Nephron (organoid): ENCODE results near the gene PPP1R13B.

Experiments used
- H3K27ac Mint-ChIP-seq, 3 experiments: 2 replicates each; pipeline ENCODE4 v1.8.0; 2020; ENCODE audit warnings: mixed read lengths in 3 of 3, mild to moderate bottlenecking in 2 of 3, moderate library complexity in 1 of 3
- H3K27me3 Mint-ChIP-seq: 2 replicates; pipeline ENCODE4 v1.8.0; 2021; ENCODE audit warnings: low read depth, mild to moderate bottlenecking, moderate library complexity, mixed read lengths
- H3K36me3 Mint-ChIP-seq: 2 replicates; pipeline ENCODE4 v1.8.0; 2020; ENCODE audit warnings: low read depth, mixed read lengths
- H3K4me1 Mint-ChIP-seq: 2 replicates; pipeline ENCODE4 v1.8.0; 2020; ENCODE audit warnings: mixed read lengths
- H3K4me3 Mint-ChIP-seq, 3 experiments: 2 replicates each; pipeline ENCODE4 v1.8.0; 2020; ENCODE audit warnings: mild to moderate bottlenecking in 3 of 3, mixed read lengths in 3 of 3, moderate library complexity in 2 of 3
- H3K9me3 Mint-ChIP-seq: 2 replicates; pipeline ENCODE4 v1.8.0; 2020; ENCODE audit warnings: mixed read lengths
- TF ChIP-seq, protein P1 (sequence below), 3 experiments: fragments of 200-600 bp; sonication (generic); IDR thresholded peaks; one replicate each; pipeline ENCODE4 v1.5.0; 2021; ENCODE audit warnings: antibody characterized with exemption in 3 of 3; ENCODE audit not compliant: unreplicated experiment in 3 of 3

The PPP1R13B gene

DNA sequence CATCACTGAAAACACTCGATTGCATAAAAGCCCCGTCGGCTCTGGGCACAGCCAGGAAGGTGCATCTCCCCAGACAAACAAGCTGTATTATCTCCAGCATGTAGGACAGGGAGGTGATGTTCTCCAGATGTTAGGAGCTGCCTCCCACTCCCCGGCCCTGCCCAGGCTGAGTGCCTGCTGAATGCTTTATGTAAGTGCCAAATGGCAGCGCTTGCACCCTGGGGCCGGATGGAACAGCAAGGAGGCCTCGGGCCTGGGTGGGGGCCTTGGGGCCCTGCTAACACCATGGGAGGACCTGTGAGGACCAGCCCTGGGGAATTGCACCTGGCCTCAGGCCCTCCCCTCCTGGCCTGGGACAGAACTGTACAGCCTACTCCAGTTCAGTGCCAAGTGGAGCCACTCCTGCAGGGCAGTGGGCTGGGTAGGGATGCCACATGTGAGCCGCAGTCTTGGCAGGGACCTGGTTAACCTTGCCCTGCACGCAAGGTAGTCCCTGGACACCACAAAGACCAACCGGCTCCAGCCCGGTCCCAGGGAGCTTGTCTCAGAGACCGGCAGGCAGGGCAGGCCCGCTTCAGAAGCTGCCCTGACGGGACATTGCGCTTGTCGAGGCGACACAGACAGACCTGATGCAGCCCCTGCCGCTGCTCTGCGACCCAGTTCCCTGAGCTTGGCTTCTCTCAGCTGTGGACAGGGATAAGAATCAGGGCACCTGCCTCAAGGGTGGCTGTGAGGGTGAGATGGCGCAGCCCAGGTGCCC lies 35.3 kb upstream of the PPP1R13B start:
- Mint-ChIP-seq H3K36me3 (no peaks in the 10 kb centered on the region), H3K4me3 (peak overlapping the region; percentile 6 to 20 (median 8)), H3K27me3 (peaks cover 10% of the 10 kb centered on the region), H3K27ac (peak overlapping the region; percentile 74 to 90 (median 90)), H3K4me1 (peaks cover 37% of the 10 kb centered on the region), H3K9me3 (no peaks in the 10 kb centered on the region)
- TF ChIP-seq, protein P1, sequence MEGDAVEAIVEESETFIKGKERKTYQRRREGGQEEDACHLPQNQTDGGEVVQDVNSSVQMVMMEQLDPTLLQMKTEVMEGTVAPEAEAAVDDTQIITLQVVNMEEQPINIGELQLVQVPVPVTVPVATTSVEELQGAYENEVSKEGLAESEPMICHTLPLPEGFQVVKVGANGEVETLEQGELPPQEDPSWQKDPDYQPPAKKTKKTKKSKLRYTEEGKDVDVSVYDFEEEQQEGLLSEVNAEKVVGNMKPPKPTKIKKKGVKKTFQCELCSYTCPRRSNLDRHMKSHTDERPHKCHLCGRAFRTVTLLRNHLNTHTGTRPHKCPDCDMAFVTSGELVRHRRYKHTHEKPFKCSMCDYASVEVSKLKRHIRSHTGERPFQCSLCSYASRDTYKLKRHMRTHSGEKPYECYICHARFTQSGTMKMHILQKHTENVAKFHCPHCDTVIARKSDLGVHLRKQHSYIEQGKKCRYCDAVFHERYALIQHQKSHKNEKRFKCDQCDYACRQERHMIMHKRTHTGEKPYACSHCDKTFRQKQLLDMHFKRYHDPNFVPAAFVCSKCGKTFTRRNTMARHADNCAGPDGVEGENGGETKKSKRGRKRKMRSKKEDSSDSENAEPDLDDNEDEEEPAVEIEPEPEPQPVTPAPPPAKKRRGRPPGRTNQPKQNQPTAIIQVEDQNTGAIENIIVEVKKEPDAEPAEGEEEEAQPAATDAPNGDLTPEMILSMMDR (IDR thresholded peaks at IDR 0.05; ENCODE audit: unreplicated experiment in 3 of 3) = no peak

GRCh38 chr14:103881268-103882201 lies 34.2 kb upstream of the PPP1R13B start:
- Mint-ChIP-seq H3K27me3 (peaks cover 8% of the 10 kb centered on the region), H3K9me3 (no peaks in the 10 kb centered on the region), H3K4me1 (peaks cover 34% of the 10 kb centered on the region), H3K27ac (peak overlapping the region; percentile 74 to 90 (median 90)), H3K4me3 (peak overlapping the region in 2 of 3 experiments; percentile 27 to 44), H3K36me3 (no peaks in the 10 kb centered on the region)
- TF ChIP-seq, protein P1 (IDR thresholded peaks at IDR 0.05; ENCODE audit: unreplicated experiment in 3 of 3) = no peak

DNA sequence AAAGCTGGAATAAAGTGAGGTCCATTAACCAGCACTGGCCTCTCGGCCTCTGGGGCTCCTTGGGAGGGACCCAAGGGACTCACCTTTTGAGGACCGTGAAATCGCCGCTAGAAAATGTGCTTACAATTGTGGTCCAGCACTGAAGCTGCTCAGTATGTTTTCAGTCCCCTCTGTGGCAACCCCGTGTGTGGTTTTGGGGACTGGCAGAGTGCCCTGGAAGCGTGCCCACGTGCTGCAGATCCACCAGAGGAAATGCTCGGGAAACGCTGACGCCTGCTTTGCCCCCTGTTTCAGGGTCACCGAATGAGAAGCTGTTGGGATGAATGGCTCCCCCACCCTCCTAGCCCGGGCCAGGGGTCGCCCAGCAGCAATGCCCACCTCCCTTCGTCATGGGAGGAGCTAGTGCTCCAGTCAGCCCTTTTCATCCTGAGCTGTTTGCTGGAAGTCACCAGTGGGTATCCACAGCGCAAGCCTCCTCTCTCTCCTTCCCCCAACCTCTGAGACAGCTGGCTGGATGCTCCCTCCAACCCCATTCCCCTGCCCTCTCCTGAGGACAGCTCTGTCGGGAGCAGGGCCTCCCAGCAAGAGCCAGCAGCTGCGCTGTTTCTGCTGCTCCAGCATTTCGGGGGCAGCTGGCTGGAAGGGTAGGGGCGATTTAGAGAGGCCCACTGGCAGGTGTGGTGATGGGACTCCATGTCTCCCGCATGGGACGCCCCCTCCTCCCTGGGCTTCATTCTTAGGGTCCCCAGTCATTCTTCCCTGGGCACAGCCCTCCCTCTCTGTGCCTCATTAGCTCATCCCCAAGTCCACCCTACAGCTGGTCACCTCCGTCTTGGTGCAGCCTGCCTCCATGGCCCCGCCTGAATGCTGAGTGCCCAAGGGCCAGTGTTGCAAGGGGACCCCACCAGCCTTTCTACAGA lies 33.2 kb upstream of the PPP1R13B start:
- H3K4me1 Mint-ChIP-seq = peaks cover 28% of the 10 kb centered on the region
- H3K27ac Mint-ChIP-seq = peak overlapping the region; percentile 51 to 90 (median 82)
- TF ChIP-seq, protein P1 (IDR thresholded peaks at IDR 0.05; ENCODE audit: unreplicated experiment in 3 of 3) = no peak
- no peaks in the 10 kb centered on the region for H3K9me3 Mint-ChIP-seq
- H3K36me3 Mint-ChIP-seq = no peaks in the 10 kb centered on the region
- no peaks in the 10 kb centered on the region for H3K27me3 Mint-ChIP-seq
- peak overlapping the region; percentile 25 to 37 (median 30) for H3K4me3 Mint-ChIP-seq

GRCh38 chr14:103879570-103880347 lies 32.4 kb upstream of the PPP1R13B start:
- TF ChIP-seq, protein P1 (IDR thresholded peaks at IDR 0.05; ENCODE audit: unreplicated experiment in 3 of 3) = no peak
- Mint-ChIP-seq H3K4me1 (peaks cover 28% of the 10 kb centered on the region), H3K9me3 (no peaks in the 10 kb centered on the region), H3K27ac (peak overlapping the region; percentile 51 to 90 (median 82)), H3K27me3 (peaks cover 5% of the 10 kb centered on the region), H3K36me3 (no peaks in the 10 kb centered on the region), H3K4me3 (peak overlapping the region in 2 of 3 experiments; percentile 11 to 25)

DNA sequence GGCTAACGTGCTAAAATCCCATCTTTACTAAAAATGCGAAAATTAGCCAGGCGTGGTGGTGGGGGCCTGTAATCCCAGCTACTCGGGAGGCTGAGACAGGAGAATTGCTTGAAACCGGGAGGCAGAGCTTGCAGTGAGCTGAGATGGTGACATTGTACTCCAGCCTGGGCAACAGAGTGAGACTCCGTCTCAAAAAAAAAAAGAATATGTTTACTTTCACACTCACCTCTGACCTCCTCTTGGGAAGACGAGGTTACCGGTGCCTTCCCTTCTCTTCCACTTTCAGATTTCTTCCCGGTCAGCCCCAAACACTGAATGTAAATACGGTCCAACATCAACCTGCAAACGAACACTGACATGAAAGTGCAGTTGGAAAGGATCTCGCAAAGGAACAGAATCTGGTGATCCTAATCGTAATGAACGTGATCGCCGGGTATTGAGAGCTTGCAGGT lies 31.8 kb upstream of the PPP1R13B start:
- TF ChIP-seq, protein P1 (IDR thresholded peaks at IDR 0.05; ENCODE audit: unreplicated experiment in 3 of 3) = no peak
- H3K27me3 Mint-ChIP-seq = peaks cover 5% of the 10 kb centered on the region
- H3K36me3 Mint-ChIP-seq = no peaks in the 10 kb centered on the region
- peaks cover 28% of the 10 kb centered on the region for H3K4me1 Mint-ChIP-seq
- H3K4me3 Mint-ChIP-seq = no peak overlapping the region
- H3K27ac Mint-ChIP-seq = peak overlapping the region; percentile 29 to 90 (median 41)
- no peaks in the 10 kb centered on the region for H3K9me3 Mint-ChIP-seq
